Astrocyte (in vitro differentiated cells and primary cell): ENCODE results near the gene ATAD2B.

Experiments used
- CTCF ChIP-seq: IDR thresholded peaks from 2 replicates; pipeline ENCODE4 v1.5.1; 2011; ENCODE audit warnings: low read depth, mild to moderate bottlenecking, inconsistent platforms, low read length, moderate library complexity; ENCODE audit not compliant: insufficient read depth
- EZH2 ChIP-seq: IDR thresholded peaks from 2 replicates; pipeline ENCODE4 v1.6.1; 2012; ENCODE audit warnings: mild to moderate bottlenecking, low read length, inconsistent platforms; ENCODE audit not compliant: insufficient read depth

GRCh38 chr2:23767876-23768621 lies 158.9 kb downstream of the ATAD2B start:
- TF ChIP-seq EZH2, result no peak
- TF ChIP-seq CTCF, result no peak
